HG03432 (cell line): Measurements from ENCODE around the gene SSR1.
"Not testable (repeated sequence)": the region's sequence is repeated elsewhere in the genome, so short reads cannot be mapped to it uniquely, and the experiment has no call there.

Experiments used
- ATAC-seq: cut with Tn5 transposase; IDR thresholded peaks from one replicate; pipeline ENCODE4 v1.9.1; 2021; ENCODE audit warnings: mild to moderate bottlenecking, moderate library complexity; ENCODE audit not compliant: unreplicated experiment

The SSR1 gene

DNA sequence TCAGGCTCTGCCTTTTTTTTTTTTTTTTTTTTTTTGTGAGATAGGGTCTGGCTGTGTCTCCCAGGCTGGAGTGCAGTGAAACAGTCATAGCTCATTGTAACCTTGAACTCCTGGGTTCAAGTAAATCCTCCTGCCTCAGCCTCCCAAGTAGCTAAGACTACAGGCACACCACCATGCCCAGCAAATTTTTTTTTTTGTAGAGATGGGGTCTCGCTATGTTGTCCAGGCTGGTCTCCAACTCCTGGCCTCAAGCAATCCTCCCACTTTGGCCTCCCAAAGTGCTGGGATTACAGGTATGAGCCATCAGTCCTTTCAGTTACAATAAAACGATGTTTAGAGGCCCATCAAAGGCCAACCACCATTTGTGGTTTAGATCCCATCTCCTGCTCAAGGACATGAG is 6.4 kb upstream of the SSR1 start:
- ATAC-seq, result not testable (repeated sequence)

GRCh38 chr6:7317538-7317937 is 4.5 kb upstream of the SSR1 start:
- ATAC-seq, result no peak

DNA sequence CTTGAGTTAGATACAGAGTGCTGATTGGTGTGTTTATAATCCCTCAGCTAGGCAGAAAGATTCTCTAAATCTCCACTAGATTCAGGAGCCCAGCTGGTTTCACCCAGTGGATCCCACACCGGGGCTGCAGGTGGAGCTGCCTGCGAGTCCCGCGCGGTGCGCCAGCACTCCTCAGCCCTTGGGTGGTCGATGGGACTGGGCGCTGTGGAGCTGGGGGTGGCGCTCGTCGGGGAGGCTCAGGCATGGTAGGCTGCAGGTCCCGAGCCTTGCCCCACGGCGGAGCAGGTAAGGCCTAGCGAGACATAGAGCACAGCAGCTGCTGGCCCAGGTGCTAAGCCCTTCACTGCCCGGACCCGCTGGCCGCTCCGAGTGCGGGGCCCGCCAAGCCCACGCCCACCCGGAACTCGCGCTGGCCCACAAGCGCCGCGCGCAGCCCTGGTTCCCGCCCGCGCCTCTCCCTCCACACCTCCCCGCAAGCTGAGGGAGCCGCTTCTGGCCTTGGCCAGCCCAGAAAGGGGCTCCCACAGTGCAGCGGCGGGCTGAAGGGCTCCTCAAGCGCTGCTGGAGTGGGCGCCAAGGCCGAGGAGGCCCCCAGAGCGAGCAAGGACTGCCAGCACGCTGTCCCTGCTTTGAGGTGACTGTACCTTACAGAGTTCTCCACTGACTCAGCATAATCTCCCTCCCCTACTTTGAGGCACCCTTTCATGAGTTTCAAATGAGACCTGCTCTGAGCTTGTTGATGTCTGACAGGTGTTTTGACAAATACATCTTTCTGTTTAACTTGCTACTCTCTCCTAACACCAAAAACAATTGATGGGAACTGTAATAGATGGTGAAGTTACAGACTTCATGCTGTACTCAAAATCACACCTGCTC is 3.9 kb upstream of the SSR1 start:
- no peak for ATAC-seq

GRCh38 chr6:7315948-7316365 is 3.0 kb upstream of the SSR1 start:
- ATAC-seq, result no peak

GRCh38 chr6:7315087-7315947 is 2.3 kb upstream of the SSR1 start:
- not testable (repeated sequence) for ATAC-seq

DNA sequence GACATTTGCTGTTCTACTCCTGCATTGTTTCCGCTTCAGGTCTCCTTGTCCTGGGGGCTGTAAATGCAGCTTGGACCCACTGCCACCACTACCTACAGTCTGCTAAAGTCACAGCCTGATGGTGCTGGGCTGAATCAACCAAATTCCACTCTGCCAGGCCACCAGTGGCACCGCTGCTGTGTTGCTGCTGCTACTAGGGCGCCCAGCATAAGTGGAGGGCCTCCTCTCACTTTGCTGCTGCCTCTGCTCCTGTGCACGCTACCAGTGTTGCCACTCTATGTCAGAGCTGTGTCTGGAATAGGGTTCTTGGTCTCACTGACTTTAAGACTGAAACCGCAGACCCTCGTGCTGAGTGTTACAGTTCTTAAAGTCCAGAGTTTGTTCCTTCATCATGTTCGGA is 1.4 kb upstream of the SSR1 start:
- no peak for ATAC-seq

GRCh38 chr6:7313505-7314165 is 636 bp upstream of the SSR1 start:
- ATAC-seq, result no peak

DNA sequence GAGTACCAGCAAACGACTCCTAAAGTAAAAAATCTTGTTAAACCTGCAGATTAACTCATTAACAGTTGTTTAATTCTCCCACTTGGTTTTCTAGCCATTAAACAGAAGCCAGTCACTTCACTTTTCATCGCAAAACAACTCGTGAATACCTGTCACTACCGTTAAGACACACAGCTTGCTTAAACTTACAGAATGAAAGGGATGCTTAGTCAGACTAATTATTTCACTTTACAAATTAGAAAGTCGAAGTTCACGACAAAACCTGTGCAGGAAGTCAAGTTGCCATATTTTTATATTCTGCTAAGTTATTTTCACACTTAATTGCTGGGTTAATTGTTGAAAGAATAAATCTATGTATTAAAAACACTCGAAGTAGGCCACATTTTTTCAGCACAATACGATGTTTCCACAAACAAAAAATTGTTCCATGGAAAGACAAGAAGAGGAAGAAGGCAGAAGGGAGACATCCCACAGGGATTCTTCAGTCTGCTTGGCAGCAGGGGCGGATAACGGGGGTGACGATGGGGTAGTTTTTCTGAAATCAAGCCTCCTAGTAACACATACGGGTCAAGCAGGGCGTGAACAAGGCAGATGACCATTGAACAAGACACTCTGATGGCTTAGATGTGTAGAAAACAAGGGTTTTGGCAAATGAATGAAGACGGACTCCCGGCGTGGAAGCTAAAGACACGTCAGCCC is 933 bp downstream of the SSR1 start:
- ATAC-seq, result no peak

DNA sequence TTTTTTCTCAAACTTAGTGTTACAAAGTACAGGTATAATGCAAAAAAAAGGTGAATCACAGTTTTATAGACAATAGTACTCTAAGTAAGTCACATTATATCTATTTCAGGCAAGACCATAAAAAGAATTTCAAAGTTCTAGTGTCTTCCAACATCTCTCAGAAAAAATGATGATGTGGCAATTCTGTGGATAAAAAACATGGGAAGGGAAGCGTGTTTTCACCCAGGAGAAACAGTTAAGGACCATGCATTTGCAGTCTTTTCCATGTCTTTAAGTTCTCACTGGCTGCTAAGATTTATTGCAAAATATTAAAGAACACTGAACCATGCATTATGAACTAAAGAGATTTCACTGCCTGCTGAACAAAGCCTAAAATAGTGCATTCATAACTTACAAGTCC is 1.8 kb downstream of the SSR1 start:
- ATAC-seq, result no peak

- ATAC-seq, result no peak
Observed at GRCh38 chr6:7309050-7309449, 3.9 kb downstream of the SSR1 start.

DNA sequence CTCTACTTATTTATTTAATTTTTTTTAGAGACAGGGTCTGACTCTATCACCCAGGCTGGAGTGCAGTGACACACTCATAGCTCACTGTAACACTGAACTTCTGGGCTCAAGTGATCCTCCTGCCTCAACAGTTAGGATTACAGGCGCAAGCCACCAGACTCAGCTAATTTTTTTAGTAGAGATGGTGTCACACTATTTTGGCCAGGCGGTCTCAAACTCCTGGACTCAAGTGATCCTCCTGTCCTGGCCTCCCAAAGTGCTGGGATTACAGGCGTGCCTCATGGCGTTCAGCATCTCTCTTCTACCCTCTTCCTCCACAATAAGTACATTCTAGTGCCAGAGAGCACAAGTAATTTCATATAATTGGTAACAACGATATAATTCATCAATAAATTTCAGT is 5.5 kb downstream of the SSR1 start:
- no peak for ATAC-seq

GRCh38 chr6:7304821-7305220 is 8.2 kb downstream of the SSR1 start:
- no peak for ATAC-seq

DNA sequence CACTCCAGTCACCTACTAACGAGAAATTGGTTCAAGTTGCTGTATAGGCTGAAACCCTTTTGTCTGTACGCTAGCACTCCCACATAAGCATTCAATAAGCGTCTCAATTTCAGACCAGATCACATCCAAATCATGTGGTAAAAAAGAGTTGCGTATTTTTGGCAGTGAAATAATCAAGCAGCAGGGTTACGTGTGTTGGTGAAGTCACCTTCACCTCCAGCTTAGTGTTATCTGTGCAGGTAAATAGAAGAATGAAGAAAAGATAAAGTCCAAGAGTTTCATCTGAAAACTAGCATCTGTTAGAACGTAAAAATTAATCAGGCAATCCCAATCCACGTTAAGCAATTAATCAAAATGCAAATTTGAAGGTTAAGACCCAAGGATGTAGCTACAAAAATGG is 11.3 kb downstream of the SSR1 start:
- ATAC-seq, result no peak

- no peak for ATAC-seq
Observed at GRCh38 chr6:7300926-7301325, 12.1 kb downstream of the SSR1 start.

DNA sequence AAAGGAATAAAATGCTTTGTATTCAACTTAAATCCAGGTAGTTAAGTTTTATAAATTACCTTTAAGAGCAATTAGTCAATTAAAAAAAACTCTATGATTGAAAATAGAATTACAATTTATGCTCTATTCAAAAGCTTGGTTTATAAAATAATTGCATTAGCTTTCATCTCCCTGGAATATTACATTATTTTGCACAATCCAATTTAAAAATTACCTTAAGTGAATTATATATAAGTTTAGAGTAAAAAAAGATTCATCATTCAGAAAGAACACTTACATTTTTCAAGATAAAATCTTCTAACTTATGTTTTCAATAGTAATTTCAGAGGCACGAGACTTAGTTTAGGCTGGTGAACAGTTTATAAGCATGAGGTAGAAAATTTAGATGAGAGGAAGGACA is 14.9 kb downstream of the SSR1 start:
- no peak for ATAC-seq

DNA sequence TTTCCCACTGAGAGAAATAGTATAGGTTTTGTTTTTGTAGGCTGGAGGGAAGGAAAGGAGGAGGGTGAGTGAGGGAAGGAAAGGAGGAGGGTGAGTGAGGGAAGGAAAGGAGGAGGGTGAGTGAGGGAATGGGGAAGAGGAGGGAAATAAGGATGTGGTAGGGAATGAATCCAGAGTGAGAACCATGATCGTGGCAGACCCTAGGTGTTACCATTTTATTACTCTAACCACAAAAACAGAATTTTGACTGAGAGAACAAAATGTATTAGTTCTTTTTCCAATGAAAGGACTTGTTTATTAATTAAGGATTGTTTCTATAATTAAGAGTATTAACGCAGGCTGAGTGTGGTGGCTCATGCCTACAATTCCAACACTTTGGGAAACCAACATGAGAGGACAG is 16.4 kb downstream of the SSR1 start:
- ATAC-seq, result no peak

DNA sequence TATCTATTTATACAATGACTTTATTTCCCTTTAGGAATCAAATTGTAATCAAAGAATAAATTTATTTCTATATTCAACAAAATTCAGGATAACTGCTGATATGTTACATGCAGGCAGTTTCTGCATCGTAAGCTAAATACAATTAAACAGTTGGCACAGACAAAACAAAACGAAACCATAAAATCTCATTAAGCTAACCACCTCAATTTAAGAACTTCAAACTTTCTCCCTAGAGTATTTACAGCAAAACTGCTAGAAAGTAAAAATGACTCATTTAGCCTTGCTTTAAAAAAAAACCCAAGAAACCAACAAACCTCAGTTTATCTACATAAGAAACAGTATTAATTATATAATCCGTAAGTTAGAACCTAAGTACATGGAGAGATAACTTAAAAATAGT is 17.1 kb downstream of the SSR1 start:
- ATAC-seq, result no peak

DNA sequence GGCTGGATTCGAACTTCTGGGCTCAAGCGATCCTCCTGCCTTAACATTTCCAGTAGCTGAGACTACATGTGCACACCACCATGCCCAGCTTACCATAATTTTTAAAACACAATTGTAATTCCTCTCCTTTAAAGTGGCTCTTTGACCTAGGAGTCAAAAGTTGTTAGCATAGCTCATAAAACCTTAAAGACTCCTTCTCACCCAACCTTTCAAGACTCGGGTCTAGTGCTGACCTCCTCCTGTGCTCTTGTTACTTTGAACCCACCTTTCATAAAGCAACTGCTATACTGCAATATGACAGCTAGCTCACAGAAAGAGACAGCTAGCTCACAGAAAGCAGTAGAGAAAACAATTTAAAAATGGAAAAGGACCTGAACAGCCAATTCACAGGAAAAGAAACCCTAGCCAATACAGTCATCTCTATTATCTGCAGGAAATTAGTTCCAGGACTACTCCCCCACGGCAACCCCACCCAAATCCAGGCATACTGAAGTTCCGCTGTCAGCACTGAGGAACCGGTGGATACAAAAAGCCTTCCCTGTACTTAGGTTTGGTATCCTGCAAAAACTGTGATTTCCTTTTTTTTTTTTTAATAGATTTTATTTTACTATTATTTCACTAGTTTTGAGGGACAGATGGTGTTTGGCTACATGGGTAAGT is 20.3 kb downstream of the SSR1 start:
- no peak for ATAC-seq

GRCh38 chr6:7290079-7290478 is 22.9 kb downstream of the SSR1 start:
- ATAC-seq, result no peak

GRCh38 chr6:7285416-7285815 is 27.6 kb downstream of the SSR1 start:
- no peak for ATAC-seq
